ENCODE results near the gene NPNT.
A peak's percentile ranks its signal among the peaks of the same experiment; 100 is the strongest.
"Not testable (repeated sequence)": the region's sequence is repeated elsewhere in the genome, so short reads cannot be mapped to it uniquely, and the experiment has no call there.

Gene NPNT

DNA sequence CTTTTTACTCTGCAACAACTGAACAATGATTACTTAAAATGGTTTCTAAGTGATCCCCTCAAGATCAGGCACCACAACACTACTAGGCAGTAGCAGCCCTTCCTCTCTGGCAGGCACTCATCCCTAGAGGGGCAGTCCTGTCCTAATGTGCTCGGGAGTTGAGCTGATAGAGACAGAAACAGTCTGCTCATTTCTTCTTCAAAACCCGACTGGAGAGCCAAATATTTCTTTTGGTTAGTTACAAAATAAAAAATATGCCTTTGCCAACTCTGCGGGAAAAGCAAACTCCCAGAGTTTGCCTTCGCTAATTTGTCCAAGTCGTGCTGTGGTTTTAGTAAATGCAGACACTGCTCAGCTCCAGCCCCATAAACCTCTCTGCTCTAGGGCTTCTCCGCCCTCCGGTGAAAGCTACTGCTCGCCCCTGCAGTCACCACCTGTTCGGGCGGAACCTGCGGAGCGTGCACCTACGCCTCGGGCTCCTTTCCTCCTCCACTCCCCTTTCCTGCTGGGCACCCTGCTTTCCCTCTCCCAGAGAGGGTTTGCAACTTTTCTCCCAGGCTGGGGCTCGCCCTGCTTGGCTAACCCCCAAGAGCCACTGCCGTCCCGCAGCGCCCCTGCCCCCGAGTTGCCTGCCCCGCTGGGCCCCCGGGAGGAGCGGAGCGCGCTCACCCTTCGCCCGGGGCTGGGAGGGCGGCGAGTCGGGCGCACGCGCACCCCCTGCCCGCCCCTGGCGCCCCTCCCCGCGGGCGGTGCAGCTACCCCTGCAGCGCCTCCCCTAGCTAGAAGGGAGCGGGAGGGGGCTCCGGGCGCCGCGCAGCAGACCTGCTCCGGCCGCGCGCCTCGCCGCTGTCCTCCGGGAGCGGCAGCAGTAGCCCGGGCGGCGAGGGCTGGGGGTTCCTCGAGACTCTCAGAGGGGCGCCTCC, at the start of gene NPNT:
Gene NPNT (plus strand): TSS at position 812 of the 923 bp plus-strand sequence. CDS start 182 bp downstream, outside the sequence.
- peak within 1 kb of the TSS; percentile 47 to 67 for H3K4me3 Mint-ChIP-seq
- ATAC-seq (replicated peaks) (peak in 1 of 2 donors; percentile 12), DNase-seq (no peak)
- peaks cover 52 to 62% of the 10 kb centered on the region in 2 donors for H3K27me3 Mint-ChIP-seq
- no peak within 1 kb of the TSS for H3K27ac Mint-ChIP-seq
- H3K36me3 Mint-ChIP-seq = no peaks in the 10 kb centered on the region
- no peaks in the 10 kb centered on the region for H3K9me3 Mint-ChIP-seq
- peaks cover 5 to 9% of the 10 kb centered on the region in 2 donors for H3K4me1 Mint-ChIP-seq

GRCh38 chr4:105845559-105845958, 49.7 kb upstream of the NPNT start:
- no peaks in the 10 kb centered on the region for H3K9me3 Mint-ChIP-seq
- no peaks in the 10 kb centered on the region for H3K27me3 Mint-ChIP-seq
- ATAC-seq (replicated peaks) = no peak
- H3K4me1 Mint-ChIP-seq = no peaks in the 10 kb centered on the region
- H3K27ac Mint-ChIP-seq = no peak overlapping the region
- no peak overlapping the region for H3K4me3 Mint-ChIP-seq
- H3K36me3 Mint-ChIP-seq = peaks cover 11 to 23% of the 10 kb centered on the region in 2 donors
- DNase-seq = no peak

- not testable (repeated sequence) for DNase-seq; H3K4me1 Mint-ChIP-seq; H3K27me3 Mint-ChIP-seq; H3K4me3 Mint-ChIP-seq; H3K27ac Mint-ChIP-seq; ATAC-seq (replicated peaks); H3K9me3 Mint-ChIP-seq
- peaks cover 6 to 28% of the 10 kb centered on the region in 2 donors for H3K36me3 Mint-ChIP-seq
These were observed 46.9 kb upstream of the NPNT start for GRCh38 chr4:105848359-105848758.

GRCh38 chr4:105851196-105851595, 44.1 kb upstream of the NPNT start:
- Mint-ChIP-seq H3K9me3 (peaks cover 10 to 12% of the 10 kb centered on the region in 2 donors), H3K4me1 (no peaks in the 10 kb centered on the region), H3K36me3 (peaks cover 27 to 42% of the 10 kb centered on the region in 2 donors), H3K27ac (no peak overlapping the region), H3K4me3 (no peak overlapping the region), H3K27me3 (no peaks in the 10 kb centered on the region)
- no peak for ATAC-seq (replicated peaks)
- no peak for DNase-seq

GRCh38 chr4:105852230-105852629, 43.0 kb upstream of the NPNT start:
- H3K36me3 Mint-ChIP-seq = peaks cover 34 to 52% of the 10 kb centered on the region in 2 donors
- ATAC-seq (replicated peaks); H3K27me3 Mint-ChIP-seq; H3K4me3 Mint-ChIP-seq; DNase-seq; H3K27ac Mint-ChIP-seq; H3K4me1 Mint-ChIP-seq: not testable (repeated sequence)
- peaks cover 15 to 17% of the 10 kb centered on the region in 2 donors for H3K9me3 Mint-ChIP-seq

DNA sequence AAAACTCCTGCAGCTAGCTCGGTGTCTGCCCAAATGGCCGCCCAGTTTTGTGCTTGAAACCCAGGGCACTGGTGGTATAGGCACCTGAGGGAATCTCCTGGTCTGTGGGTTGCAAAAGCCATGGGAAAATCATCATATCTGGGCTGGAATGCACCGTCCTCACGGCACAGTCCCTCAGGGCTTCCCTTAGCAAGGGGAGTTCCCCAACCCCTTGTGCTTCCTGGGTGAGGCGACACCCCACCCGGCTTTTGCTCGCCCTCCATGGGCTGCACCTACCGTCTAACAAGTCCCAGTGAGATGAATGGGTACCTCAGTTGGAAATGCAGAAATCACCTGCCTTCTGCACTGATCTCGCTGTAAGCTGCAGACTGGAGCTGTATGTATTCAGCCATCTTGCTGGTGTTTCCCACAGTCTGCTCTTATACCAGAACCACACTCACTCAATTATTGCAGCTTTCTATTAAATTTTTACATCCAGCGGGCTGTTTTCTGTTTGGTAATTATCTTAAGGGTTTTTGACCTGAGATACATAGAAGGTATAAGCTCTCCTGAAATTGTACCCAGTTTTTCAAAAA, 36.7 kb upstream of the NPNT start:
- no peak for ATAC-seq (replicated peaks)
- Mint-ChIP-seq H3K4me3 (no peak overlapping the region), H3K27me3 (no peaks in the 10 kb centered on the region), H3K4me1 (no peaks in the 10 kb centered on the region), H3K36me3 (peaks cover 38 to 44% of the 10 kb centered on the region in 2 donors), H3K27ac (no peak overlapping the region), H3K9me3 (peaks cover 32 to 36% of the 10 kb centered on the region in 2 donors)
- no peak for DNase-seq

DNA sequence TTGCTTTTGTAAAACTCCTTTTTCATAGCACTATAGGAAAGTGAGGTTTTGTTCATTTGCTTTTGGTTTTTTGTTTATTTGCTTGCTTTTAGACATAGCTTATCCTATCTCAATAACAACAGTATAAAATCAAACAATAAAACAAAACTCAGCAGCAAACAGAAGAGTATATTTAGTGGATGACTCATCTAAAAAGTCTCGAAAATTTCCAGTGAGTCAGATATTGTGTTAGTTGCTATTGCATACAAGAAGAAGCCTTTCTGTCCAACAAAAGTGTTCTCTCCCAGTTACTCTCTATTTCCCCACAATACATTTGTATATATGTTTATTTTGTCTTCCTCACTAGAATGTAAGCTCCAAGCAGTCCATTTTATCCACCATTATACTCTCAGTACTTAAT, 36.0 kb upstream of the NPNT start:
- no peak overlapping the region for H3K27ac Mint-ChIP-seq
- H3K9me3 Mint-ChIP-seq = peaks cover 29 to 36% of the 10 kb centered on the region in 2 donors
- H3K27me3 Mint-ChIP-seq = no peaks in the 10 kb centered on the region
- H3K36me3 Mint-ChIP-seq = peaks cover 32 to 37% of the 10 kb centered on the region in 2 donors
- no peak for DNase-seq
- H3K4me1 Mint-ChIP-seq = no peaks in the 10 kb centered on the region
- ATAC-seq (replicated peaks) = no peak
- H3K4me3 Mint-ChIP-seq = no peak overlapping the region

GRCh38 chr4:105870963-105871362, 24.3 kb upstream of the NPNT start:
- ATAC-seq (replicated peaks) = no peak
- H3K27me3 Mint-ChIP-seq = no peaks in the 10 kb centered on the region
- no peak overlapping the region for H3K27ac Mint-ChIP-seq
- H3K4me1 Mint-ChIP-seq = no peaks in the 10 kb centered on the region
- peaks cover 0 to 2% of the 10 kb centered on the region in 2 donors for H3K9me3 Mint-ChIP-seq
- DNase-seq = no peak
- H3K36me3 Mint-ChIP-seq = no peaks in the 10 kb centered on the region
- no peak overlapping the region for H3K4me3 Mint-ChIP-seq

- Mint-ChIP-seq H3K4me1 (no peaks in the 10 kb centered on the region), H3K27me3 (no peaks in the 10 kb centered on the region), H3K36me3 (no peaks in the 10 kb centered on the region), H3K27ac (no peak overlapping the region), H3K4me3 (no peak overlapping the region), H3K9me3 (peaks cover 0 to 2% of the 10 kb centered on the region in 2 donors)
- ATAC-seq (replicated peaks) = no peak
- no peak for DNase-seq
These were observed 23.3 kb upstream of the NPNT start for GRCh38 chr4:105871997-105872396.

DNA sequence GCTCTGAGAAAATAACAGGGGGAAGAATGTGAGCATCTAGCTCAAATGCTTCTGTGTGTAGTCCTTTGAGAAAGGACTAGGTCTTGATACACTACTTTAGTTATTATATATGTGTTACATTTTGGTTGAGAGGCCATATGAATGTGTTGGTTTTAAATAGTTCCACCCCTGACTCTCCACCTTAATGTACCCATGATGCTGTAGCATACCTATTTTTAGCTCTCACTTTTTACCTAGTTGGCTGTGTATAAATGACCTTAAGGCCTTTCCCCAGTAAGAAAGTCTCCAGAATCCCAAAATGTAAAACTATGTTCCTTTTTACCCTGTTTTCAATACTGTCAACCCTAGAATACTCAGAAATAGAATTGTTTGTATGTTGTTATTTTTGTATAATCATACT, 20.0 kb upstream of the NPNT start:
- no peaks in the 10 kb centered on the region for H3K36me3 Mint-ChIP-seq
- no peak overlapping the region for H3K4me3 Mint-ChIP-seq
- H3K9me3 Mint-ChIP-seq = no peaks in the 10 kb centered on the region
- no peak overlapping the region for H3K27ac Mint-ChIP-seq
- H3K4me1 Mint-ChIP-seq = no peaks in the 10 kb centered on the region
- H3K27me3 Mint-ChIP-seq = no peaks in the 10 kb centered on the region
- DNase-seq (no peak), ATAC-seq (replicated peaks) (no peak)

- ATAC-seq (replicated peaks) = no peak
- Mint-ChIP-seq H3K36me3 (no peaks in the 10 kb centered on the region), H3K9me3 (peaks cover 2 to 3% of the 10 kb centered on the region in 2 donors), H3K4me1 (no peaks in the 10 kb centered on the region), H3K4me3 (no peak overlapping the region), H3K27me3 (no peaks in the 10 kb centered on the region), H3K27ac (no peak overlapping the region)
- no peak for DNase-seq
These were observed 16.6 kb upstream of the NPNT start for GRCh38 chr4:105878668-105879067.

GRCh38 chr4:105887508-105887907, 7.8 kb upstream of the NPNT start:
- no peak for ATAC-seq (replicated peaks)
- no peaks in the 10 kb centered on the region for H3K4me1 Mint-ChIP-seq
- H3K4me3 Mint-ChIP-seq = no peak overlapping the region
- H3K27me3 Mint-ChIP-seq = peaks cover 6 to 10% of the 10 kb centered on the region in 2 donors
- no peak for DNase-seq
- peaks cover 6% of the 10 kb centered on the region in 2 donors for H3K9me3 Mint-ChIP-seq
- no peak overlapping the region for H3K27ac Mint-ChIP-seq
- no peaks in the 10 kb centered on the region for H3K36me3 Mint-ChIP-seq

DNA sequence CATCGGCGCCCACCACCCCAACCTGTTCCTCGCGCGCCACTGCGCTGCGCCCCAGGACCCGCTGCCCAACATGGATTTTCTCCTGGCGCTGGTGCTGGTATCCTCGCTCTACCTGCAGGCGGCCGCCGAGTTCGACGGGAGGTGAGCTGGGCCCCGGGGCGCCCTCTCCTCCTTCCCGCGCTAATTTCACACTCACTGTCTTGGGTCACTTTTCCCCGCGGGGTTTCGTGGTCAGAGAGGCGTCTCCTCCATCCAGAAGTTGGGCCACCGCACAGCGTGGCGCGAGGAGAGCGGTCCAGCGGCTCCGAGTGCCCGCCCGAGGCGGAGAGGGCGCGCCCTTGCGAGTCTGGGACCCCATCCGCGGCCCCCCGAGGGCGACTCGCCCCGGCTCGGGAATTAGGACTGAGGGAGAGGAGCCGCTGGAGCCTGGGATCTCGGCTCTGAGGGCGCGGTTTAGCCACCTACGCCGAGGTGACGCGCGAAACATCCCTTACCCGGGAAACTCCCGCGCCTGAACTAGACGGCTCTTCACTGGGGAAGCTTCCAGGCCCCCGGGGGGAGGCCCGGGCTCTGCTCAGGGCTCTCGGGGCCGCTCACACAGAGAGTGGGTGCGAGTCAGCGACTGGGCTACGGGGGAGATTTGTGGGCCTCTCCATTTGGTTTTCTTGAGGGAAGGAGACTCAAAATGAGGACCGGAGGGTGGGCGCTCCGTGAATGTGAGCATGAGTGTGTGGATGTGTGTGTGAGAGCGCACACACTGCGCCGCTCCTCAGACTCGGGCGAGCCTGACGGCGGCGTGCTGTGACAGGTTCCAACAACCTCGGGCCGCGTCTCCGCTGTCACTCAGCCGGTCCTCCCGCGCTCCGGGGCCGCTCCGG, 551 bp downstream of the NPNT start:
- peak; percentile 8 for DNase-seq

DNA sequence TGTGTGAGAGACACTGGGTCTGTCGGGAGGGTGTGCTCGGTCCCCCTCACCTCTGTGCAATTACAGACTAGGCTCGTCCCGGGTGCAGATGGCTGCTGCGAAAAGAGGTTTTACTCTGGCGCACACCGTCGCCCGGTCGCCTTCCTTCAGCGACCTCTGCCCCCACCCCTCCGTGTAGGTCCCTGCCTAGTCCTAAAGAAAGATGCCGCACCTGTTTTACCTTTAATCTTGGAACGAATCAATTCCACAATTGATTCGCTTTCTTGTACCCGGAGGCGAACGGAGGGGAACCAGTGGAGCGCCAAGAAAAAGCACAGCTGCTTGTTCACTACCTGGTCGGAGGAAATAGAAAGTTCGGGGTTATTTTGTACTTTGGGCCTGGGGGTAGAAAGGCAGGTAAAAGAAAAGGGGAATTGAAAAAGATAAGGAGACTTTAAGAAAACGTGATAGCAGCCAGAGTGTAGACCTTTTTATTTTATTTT, 1.2 kb downstream of the NPNT start:
- H3K27ac Mint-ChIP-seq = no peak overlapping the region
- H3K9me3 Mint-ChIP-seq = no peaks in the 10 kb centered on the region
- H3K4me1 Mint-ChIP-seq = peaks cover 5 to 9% of the 10 kb centered on the region in 2 donors
- peaks cover 52 to 56% of the 10 kb centered on the region in 2 donors for H3K27me3 Mint-ChIP-seq
- no peaks in the 10 kb centered on the region for H3K36me3 Mint-ChIP-seq
- peak overlapping the region in 1 of 2 donors; percentile 67 for H3K4me3 Mint-ChIP-seq
- ATAC-seq (replicated peaks) (peak in 1 of 2 donors; percentile 13), DNase-seq (no peak)

More for the DNA sequence above, 551 bp downstream of the NPNT start:
- H3K27ac Mint-ChIP-seq = no peak overlapping the region
- peaks cover 51 to 56% of the 10 kb centered on the region in 2 donors for H3K27me3 Mint-ChIP-seq
- no peaks in the 10 kb centered on the region for H3K9me3 Mint-ChIP-seq
- peak overlapping the region; percentile 47 to 67 for H3K4me3 Mint-ChIP-seq
- H3K36me3 Mint-ChIP-seq = no peaks in the 10 kb centered on the region
- peaks cover 5 to 9% of the 10 kb centered on the region in 2 donors for H3K4me1 Mint-ChIP-seq
- peak; percentile 48 to 68 for ATAC-seq (replicated peaks)
